ENCODE results near the gene ANP32E.

Gene ANP32E

GRCh38 chr1:150257624-150258585 lies 22.0 kb upstream of the ANP32E start, which contains the start of gene CA14:
Gene CA14, plus strand, starts transcription at chr1:150257774. Its CDS starts 355 bp downstream, at chr1:150258129.
- Histone ChIP-seq H3K27ac (ENCODE audit: insufficient read depth in 1 of 2, low read depth in 1 of 2, low read length in 2 of 2, poor library complexity in 1 of 2, severe bottlenecking in 2 of 2) (no peak within 1 kb of the TSS), H3K9me3 (ENCODE audit: control extremely low read depth in 1 of 5, control insufficient read depth in 4 of 5, insufficient read depth in 2 of 5, low read depth in 1 of 5, low read length in 4 of 5) (no peaks in the 10 kb centered on the region), H3K4me1 (ENCODE audit: control extremely low read depth in 1 of 4, control insufficient read depth in 4 of 4, insufficient read depth in 4 of 4, low read length in 3 of 4) (peaks cover 4 to 21% (median 11%) of the 10 kb centered on the region in 4 experiments), H3K27me3 (replicated peaks in 2 of 5; ENCODE audit: control insufficient read depth in 4 of 5, insufficient read depth in 5 of 5, low read length in 4 of 5) (peaks cover 5 to 44% (median 25%) of the 10 kb centered on the region in 5 experiments), H3K4me3 (ENCODE audit: control insufficient read depth in 1 of 7, extremely low read depth in 1 of 7, insufficient read depth in 4 of 7, low read depth in 2 of 7, low read length in 6 of 7) (no peak within 1 kb of the TSS), H3K36me3 (ENCODE audit: control insufficient read depth in 4 of 4, insufficient read depth in 4 of 4, low read length in 3 of 4) (no peaks in the 10 kb centered on the region)
- POLR2A ChIA-PET, result interaction anchor here (0.8 kb wide), 1 partner anchor 23 kb away, joined by 3 read pairs; no protein-coding TSS in a partner anchor
- CTCF ChIA-PET, result interaction anchor here (0.6 to 13.8 kb wide), 8 partner anchors 8 to 172 kb away, joined by 3 to 246 read pairs (median 4); partner anchors contain the start of genes APH1A, C1orf54 and CIART
- peak in 1 of 3 donors; percentile 7 for DNase-seq
- WGBS (ENCODE audit: insufficient coverage), result 61% methylated on average over 7 of the region's 13 CpGs

- Histone ChIP-seq H3K27ac (ENCODE audit: insufficient read depth in 1 of 2, low read depth in 1 of 2, low read length in 2 of 2, poor library complexity in 1 of 2, severe bottlenecking in 2 of 2) (no peak overlapping the region), H3K9me3 (ENCODE audit: control extremely low read depth in 1 of 5, control insufficient read depth in 4 of 5, insufficient read depth in 2 of 5, low read depth in 1 of 5, low read length in 4 of 5) (no peaks in the 10 kb centered on the region), H3K27me3 (replicated peaks in 2 of 5; ENCODE audit: control insufficient read depth in 4 of 5, insufficient read depth in 5 of 5, low read length in 4 of 5) (peaks cover 5 to 44% (median 25%) of the 10 kb centered on the region in 5 experiments), H3K4me1 (ENCODE audit: control extremely low read depth in 1 of 4, control insufficient read depth in 4 of 4, insufficient read depth in 4 of 4, low read length in 3 of 4) (peaks cover 4 to 21% (median 11%) of the 10 kb centered on the region in 4 experiments), H3K36me3 (ENCODE audit: control insufficient read depth in 4 of 4, insufficient read depth in 4 of 4, low read length in 3 of 4) (no peaks in the 10 kb centered on the region), H3K4me3 (ENCODE audit: control insufficient read depth in 1 of 7, extremely low read depth in 1 of 7, insufficient read depth in 4 of 7, low read depth in 2 of 7, low read length in 6 of 7) (no peak overlapping the region)
- WGBS (ENCODE audit: insufficient coverage), result 27% methylated on average over 7 of the region's 14 CpGs
- DNase-seq, result no peak
- POLR2A ChIA-PET, result interaction anchor here (0.6 kb wide), 1 partner anchor 26 kb away, joined by 3 read pairs; the partner anchor contains the start of gene CIART
- CTCF ChIA-PET, result interaction anchor here (0.6 to 13.8 kb wide), 12 partner anchors 10 to 260 kb away, joined by 3 to 246 read pairs (median 4); partner anchors contain the start of genes APH1A, C1orf54 and CIART
These were observed 20.8 kb upstream of the ANP32E start for GRCh38 chr1:150256554-150257341.

GRCh38 chr1:150256198-150256553 lies 20.3 kb upstream of the ANP32E start:
- POLR2A ChIA-PET, result interaction anchor here (0.6 kb wide), 2 partner anchors 25 to 26 kb away, joined by 3 read pairs; partner anchors contain the start of gene CIART
- CTCF ChIA-PET, result interaction anchor here (0.6 to 13.8 kb wide), 12 partner anchors 10 to 260 kb away, joined by 3 to 246 read pairs (median 4); partner anchors contain the start of genes APH1A, C1orf54 and CIART
- Histone ChIP-seq H3K36me3 (ENCODE audit: control insufficient read depth in 4 of 4, insufficient read depth in 4 of 4, low read length in 3 of 4) (no peaks in the 10 kb centered on the region), H3K27ac (ENCODE audit: insufficient read depth in 1 of 2, low read depth in 1 of 2, low read length in 2 of 2, poor library complexity in 1 of 2, severe bottlenecking in 2 of 2) (peak overlapping the region in 1 of 2 experiments; percentile 14), H3K4me1 (ENCODE audit: control extremely low read depth in 1 of 4, control insufficient read depth in 4 of 4, insufficient read depth in 4 of 4, low read length in 3 of 4) (peaks cover 4 to 21% (median 11%) of the 10 kb centered on the region in 4 experiments), H3K4me3 (ENCODE audit: control insufficient read depth in 1 of 7, extremely low read depth in 1 of 7, insufficient read depth in 4 of 7, low read depth in 2 of 7, low read length in 6 of 7) (peak overlapping the region in 3 of 7 experiments; percentile 13 to 87 (median 62)), H3K9me3 (ENCODE audit: control extremely low read depth in 1 of 5, control insufficient read depth in 4 of 5, insufficient read depth in 2 of 5, low read depth in 1 of 5, low read length in 4 of 5) (no peaks in the 10 kb centered on the region), H3K27me3 (replicated peaks in 2 of 5; ENCODE audit: control insufficient read depth in 4 of 5, insufficient read depth in 5 of 5, low read length in 4 of 5) (peaks cover 5 to 44% (median 25%) of the 10 kb centered on the region in 5 experiments)
- DNase-seq, result peak in 1 of 3 donors; percentile 17
- WGBS (ENCODE audit: insufficient coverage), result no CpG with 5 or more reads among the region's 1 CpG

DNA sequence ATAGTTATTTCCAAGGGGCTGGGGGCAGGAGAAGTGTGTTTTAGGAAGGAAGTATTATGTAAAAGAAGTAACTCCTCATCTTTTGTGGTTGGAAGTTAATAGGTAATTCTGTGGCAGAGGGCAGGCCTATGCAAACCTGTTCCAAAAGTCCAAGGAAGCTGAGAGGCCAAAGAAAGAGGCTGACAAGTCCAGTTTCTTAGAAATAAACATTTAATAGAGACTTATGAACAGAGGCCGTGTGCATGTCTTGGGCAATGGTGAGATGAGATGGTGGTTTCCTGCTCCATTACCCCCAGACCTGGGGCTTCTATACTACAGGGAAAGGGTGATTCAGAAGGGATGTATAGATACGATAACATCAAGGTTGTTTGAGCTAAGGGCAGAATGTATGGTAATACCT lies 14.0 kb upstream of the ANP32E start:
- H3K36me3 ChIP-seq (ENCODE audit: control insufficient read depth in 4 of 4, insufficient read depth in 4 of 4, low read length in 3 of 4), result no peaks in the 10 kb centered on the region
- H3K27ac ChIP-seq (ENCODE audit: insufficient read depth in 1 of 2, low read depth in 1 of 2, low read length in 2 of 2, poor library complexity in 1 of 2, severe bottlenecking in 2 of 2), result no peak overlapping the region
- H3K9me3 ChIP-seq (ENCODE audit: control extremely low read depth in 1 of 5, control insufficient read depth in 4 of 5, insufficient read depth in 2 of 5, low read depth in 1 of 5, low read length in 4 of 5), result no peaks in the 10 kb centered on the region
- CTCF ChIA-PET, result interaction anchor here (0.6 to 1.5 kb wide), 2 partner anchors 9 to 11 kb away, joined by 4 to 6 read pairs; no protein-coding TSS in a partner anchor
- no CpG with 5 or more reads among the region's 2 CpGs for WGBS (ENCODE audit: insufficient coverage)
- no peaks in the 10 kb centered on the region for H3K27me3 ChIP-seq (replicated peaks in 2 of 5; ENCODE audit: control insufficient read depth in 4 of 5, insufficient read depth in 5 of 5, low read length in 4 of 5)
- no peak overlapping the region for H3K4me3 ChIP-seq (ENCODE audit: control insufficient read depth in 1 of 7, extremely low read depth in 1 of 7, insufficient read depth in 4 of 7, low read depth in 2 of 7, low read length in 6 of 7)
- POLR2A ChIA-PET, result no interaction called here
- peaks cover 0 to 5% (median 0%) of the 10 kb centered on the region in 4 experiments for H3K4me1 ChIP-seq (ENCODE audit: control extremely low read depth in 1 of 4, control insufficient read depth in 4 of 4, insufficient read depth in 4 of 4, low read length in 3 of 4)
- no peak for DNase-seq

DNA sequence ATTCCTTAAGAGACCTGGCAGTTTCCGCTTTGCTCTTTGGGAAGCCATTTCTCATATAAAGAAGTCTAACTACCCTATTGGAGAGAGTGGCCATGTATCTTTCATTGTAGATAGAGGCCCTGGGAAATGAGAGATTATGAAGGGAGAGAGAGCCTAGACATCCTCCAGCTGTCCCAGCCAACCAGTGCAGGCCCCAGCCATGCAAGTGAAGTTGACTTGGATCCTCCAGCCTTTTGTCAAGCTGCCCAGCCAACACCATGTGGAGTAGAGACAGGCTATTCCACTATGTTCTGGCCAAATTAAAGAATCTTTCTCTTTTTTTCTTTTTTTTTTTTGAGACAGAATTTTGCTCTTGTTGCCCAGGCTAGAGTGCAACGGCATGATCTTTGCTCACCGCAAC lies 7.1 kb upstream of the ANP32E start:
- CTCF ChIA-PET, result interaction anchor here (0.6 to 0.9 kb wide), 2 partner anchors 9 to 171 kb away, joined by 4 read pairs; no protein-coding TSS in a partner anchor
- POLR2A ChIA-PET, result interaction anchor here (0.6 kb wide), 1 partner anchor 272 kb away, joined by 3 read pairs; no protein-coding TSS in a partner anchor
- no CpG with 5 or more reads among the region's 3 CpGs for WGBS (ENCODE audit: insufficient coverage)

GRCh38 chr1:150237746-150238145 lies 1.8 kb upstream of the ANP32E start:
- ChIA-PET POLR2A (no interaction called here), CTCF (no interaction called here)
- WGBS (ENCODE audit: insufficient coverage), result 93% methylated on average over 8 of the region's 21 CpGs
- Histone ChIP-seq H3K4me1 (ENCODE audit: control extremely low read depth in 1 of 4, control insufficient read depth in 4 of 4, insufficient read depth in 4 of 4, low read length in 3 of 4) (peaks cover 10 to 23% (median 18%) of the 10 kb centered on the region in 4 experiments), H3K27ac (ENCODE audit: insufficient read depth in 1 of 2, low read depth in 1 of 2, low read length in 2 of 2, poor library complexity in 1 of 2, severe bottlenecking in 2 of 2) (no peak overlapping the region), H3K27me3 (replicated peaks in 2 of 5; ENCODE audit: control insufficient read depth in 4 of 5, insufficient read depth in 5 of 5, low read length in 4 of 5) (no peaks in the 10 kb centered on the region), H3K36me3 (ENCODE audit: control insufficient read depth in 4 of 4, insufficient read depth in 4 of 4, low read length in 3 of 4) (no peaks in the 10 kb centered on the region), H3K4me3 (ENCODE audit: control insufficient read depth in 1 of 7, extremely low read depth in 1 of 7, insufficient read depth in 4 of 7, low read depth in 2 of 7, low read length in 6 of 7) (no peak overlapping the region), H3K9me3 (ENCODE audit: control extremely low read depth in 1 of 5, control insufficient read depth in 4 of 5, insufficient read depth in 2 of 5, low read depth in 1 of 5, low read length in 4 of 5) (no peaks in the 10 kb centered on the region)
- DNase-seq, result no peak

More for the DNA sequence above, 7.1 kb upstream of the ANP32E start:
- no peaks in the 10 kb centered on the region for H3K27me3 ChIP-seq (replicated peaks in 2 of 5; ENCODE audit: control insufficient read depth in 4 of 5, insufficient read depth in 5 of 5, low read length in 4 of 5)
- no peaks in the 10 kb centered on the region for H3K9me3 ChIP-seq (ENCODE audit: control extremely low read depth in 1 of 5, control insufficient read depth in 4 of 5, insufficient read depth in 2 of 5, low read depth in 1 of 5, low read length in 4 of 5)
- no peak overlapping the region for H3K27ac ChIP-seq (ENCODE audit: insufficient read depth in 1 of 2, low read depth in 1 of 2, low read length in 2 of 2, poor library complexity in 1 of 2, severe bottlenecking in 2 of 2)
- no peaks in the 10 kb centered on the region for H3K36me3 ChIP-seq (ENCODE audit: control insufficient read depth in 4 of 4, insufficient read depth in 4 of 4, low read length in 3 of 4)
- H3K4me3 ChIP-seq (ENCODE audit: control insufficient read depth in 1 of 7, extremely low read depth in 1 of 7, insufficient read depth in 4 of 7, low read depth in 2 of 7, low read length in 6 of 7), result no peak overlapping the region
- no peak for DNase-seq
- H3K4me1 ChIP-seq (ENCODE audit: control extremely low read depth in 1 of 4, control insufficient read depth in 4 of 4, insufficient read depth in 4 of 4, low read length in 3 of 4), result no peaks in the 10 kb centered on the region

Data from common myeloid progenitor, CD34-positive (primary cell).